ENCODE results near the gene FIS1. TPM values are rescaled to one million over a fixed set of nuclear protein-coding genes. Genes with fewer than 3 reads are reported as not detected.
"Not testable (repeated sequence)": the region's sequence is repeated elsewhere in the genome, so short reads cannot be mapped to it uniquely, and the experiment has no call there.

FIS1 gene
- 371 TPM for polyA plus RNA-seq (2012; ENCODE audit: insufficient read depth, insufficient read length, low read depth)

DNA sequence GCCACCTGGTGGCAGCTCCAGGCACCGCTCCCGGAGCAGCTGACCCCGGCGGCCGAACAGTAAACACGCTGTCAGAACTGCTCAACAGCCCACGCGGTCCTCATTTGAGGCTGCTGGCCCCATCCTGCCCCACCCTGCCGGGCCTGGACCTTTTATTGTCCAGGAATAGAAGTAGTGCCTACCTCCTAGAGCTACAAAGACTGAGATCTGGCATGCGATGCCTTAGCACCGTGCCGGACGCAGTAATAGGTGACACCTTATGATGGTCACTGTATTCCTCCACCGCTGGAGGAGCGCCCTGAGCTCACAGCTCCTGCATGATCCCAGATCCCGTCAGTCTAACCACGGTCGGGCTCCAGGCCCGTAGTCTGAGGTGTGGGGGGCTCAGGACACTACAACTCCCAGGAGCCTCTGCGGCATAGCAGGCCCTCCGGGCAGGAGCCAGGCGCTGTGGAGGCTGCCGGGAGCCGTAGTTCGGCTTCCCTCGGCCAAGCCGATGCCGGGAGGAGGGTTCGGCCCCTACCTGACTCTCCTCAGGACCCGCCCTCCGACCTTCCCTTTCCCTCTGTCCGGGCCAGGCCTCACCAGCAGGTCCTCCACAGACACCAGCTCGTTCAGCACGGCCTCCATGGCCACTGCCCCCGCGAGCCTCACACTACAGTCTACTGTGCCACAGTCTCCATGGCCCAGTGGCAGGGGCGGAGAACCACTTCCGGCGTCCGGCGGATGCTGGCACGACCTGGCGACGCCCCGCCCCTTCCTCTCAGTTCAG lies at the start of gene FIS1:
Gene FIS1, minus strand, starts transcription at position 707 of the 772 bp plus-strand sequence. Its CDS starts 77 bp downstream, at position 630.
- H3K4me1 ChIP-seq, result peaks cover 3% of the 10 kb centered on the region; the same call in 1 of the 2 replicates
- no peaks in the 10 kb centered on the region for H3K27me3 ChIP-seq
- peak; percentile 97 for DNase-seq
- no peaks in the 10 kb centered on the region for H3K9me3 ChIP-seq
- H3K4me3 ChIP-seq (ENCODE audit: low read depth, low read length), result peak within 1 kb of the TSS; percentile 100
- H3K36me3 ChIP-seq, result 0 out of 2 replicates have a peak, but pooled peaks cover 3% of the 10 kb centered on the region
- TF ChIP-seq CTCF (IDR thresholded peaks at IDR 0.05; ENCODE audit: low read depth, low read length), result peak; percentile 83

GRCh38 chr7:101294039-101294831 lies 49.4 kb upstream of the FIS1 start:
- no peak for TF ChIP-seq CTCF (IDR thresholded peaks at IDR 0.05; ENCODE audit: low read depth, low read length)
- peaks cover 39% of the 10 kb centered on the region for H3K27me3 ChIP-seq
- no peaks in the 10 kb centered on the region for H3K9me3 ChIP-seq
- no peak overlapping the region for H3K4me3 ChIP-seq (ENCODE audit: low read depth, low read length)
- H3K4me1 ChIP-seq, result no peaks in the 10 kb centered on the region
- no peaks in the 10 kb centered on the region for H3K36me3 ChIP-seq
- no peak for DNase-seq

- H3K27me3 ChIP-seq, result peaks cover 35% of the 10 kb centered on the region
- H3K9me3 ChIP-seq; H3K4me1 ChIP-seq; DNase-seq; H3K4me3 ChIP-seq (ENCODE audit: low read depth, low read length); H3K36me3 ChIP-seq: not testable (repeated sequence)
These were observed 48.5 kb upstream of the FIS1 start for GRCh38 chr7:101293069-101294021.

GRCh38 chr7:101292566-101292965 lies 47.7 kb upstream of the FIS1 start:
- not testable (repeated sequence) for H3K4me1 ChIP-seq; H3K36me3 ChIP-seq; DNase-seq; H3K4me3 ChIP-seq (ENCODE audit: low read depth, low read length); H3K9me3 ChIP-seq
- peaks cover 32% of the 10 kb centered on the region for H3K27me3 ChIP-seq

DNA sequence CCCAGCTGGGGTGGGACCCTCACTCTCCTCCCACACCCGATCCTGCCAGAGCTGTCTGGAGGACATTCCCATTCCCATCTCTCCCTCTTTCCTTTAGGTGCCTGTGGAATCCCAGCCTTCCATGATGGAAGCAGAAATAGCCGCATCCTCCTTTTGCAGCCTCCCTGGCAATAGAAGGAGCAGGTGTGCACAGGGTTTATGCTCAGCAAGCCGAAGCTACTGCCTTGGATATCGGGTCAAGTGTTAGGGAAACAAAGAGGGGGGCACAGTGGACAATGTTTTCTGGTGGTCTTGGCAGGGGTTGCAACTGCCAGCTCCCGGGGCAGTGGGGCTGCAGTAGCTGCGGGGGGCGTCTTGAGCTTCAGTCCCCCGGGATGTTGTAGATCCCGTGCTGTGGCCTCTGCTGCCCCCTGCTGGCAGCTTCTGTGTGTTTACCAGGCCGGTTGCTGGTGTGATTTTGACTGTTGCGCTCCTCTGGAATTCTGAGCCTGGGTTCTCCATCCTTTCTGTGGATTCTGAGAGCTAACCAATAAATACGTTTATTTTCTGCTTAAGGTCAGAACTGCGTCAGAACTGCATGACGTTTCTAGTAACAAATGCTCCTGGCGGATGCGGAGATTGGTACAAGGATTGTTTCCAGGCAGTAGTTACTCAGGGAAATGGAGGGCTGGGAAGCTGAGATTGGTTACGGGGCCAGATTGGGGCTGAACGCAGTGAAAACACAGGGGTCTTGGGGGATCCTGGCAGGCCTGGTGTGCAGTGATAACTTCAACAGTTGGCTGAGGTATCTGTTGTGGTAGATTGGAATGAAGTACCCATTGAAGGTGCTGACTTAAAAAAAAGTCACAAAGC lies 45.5 kb upstream of the FIS1 start:
- H3K9me3 ChIP-seq; H3K4me3 ChIP-seq (ENCODE audit: low read depth, low read length); H3K36me3 ChIP-seq; H3K4me1 ChIP-seq: not testable (repeated sequence)
- peak; percentile 64 for TF ChIP-seq CTCF (IDR thresholded peaks at IDR 0.05; ENCODE audit: low read depth, low read length)
- DNase-seq, result peak; percentile 80
- peaks cover 34% of the 10 kb centered on the region for H3K27me3 ChIP-seq

DNA sequence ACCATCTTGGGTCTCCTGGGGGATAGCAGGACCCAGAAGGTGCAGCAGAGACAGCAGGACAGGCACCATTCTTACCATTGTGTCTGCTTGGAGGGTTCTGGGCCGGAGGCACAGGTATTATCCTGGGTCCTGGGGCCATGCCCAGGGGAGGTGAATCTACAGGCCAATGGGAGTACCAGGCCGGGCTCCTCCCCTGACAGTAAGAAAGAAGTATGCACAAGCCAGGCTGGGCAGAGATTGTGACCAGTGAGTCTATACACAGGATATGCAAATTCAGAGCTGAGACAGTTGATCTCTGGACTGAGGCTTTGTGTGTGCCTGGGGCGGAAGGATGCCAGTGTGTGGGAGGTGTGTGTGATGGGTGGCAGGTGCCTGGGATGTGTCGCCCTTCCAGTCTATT lies 44.8 kb upstream of the FIS1 start:
- not testable (repeated sequence) for H3K9me3 ChIP-seq; H3K36me3 ChIP-seq; DNase-seq; H3K4me3 ChIP-seq (ENCODE audit: low read depth, low read length); H3K4me1 ChIP-seq
- peaks cover 33% of the 10 kb centered on the region for H3K27me3 ChIP-seq

Measured in BE2C (cell line).